Upper lobe of right lung (tissue), 1 donor: ENCODE data around the gene TPX2. TPM values are rescaled to one million over a fixed set of nuclear protein-coding genes. Genes with fewer than 3 reads are reported as not detected.

Experiments used
- ATAC-seq: fragments of 200-7000 bp; cut with Tn5 transposase; one replicate; pipeline ENCODE4 v1.9.1; 2020; ENCODE audit warnings: mild to moderate bottlenecking, moderate library complexity
- DNase-seq: peaks from one replicate; pipeline ENCODE4 v3.0.0-alpha.2; 2020
- H3K27ac ChIP-seq: fragments of 200-600 bp; one replicate; pipeline ENCODE4 v1.8.0; 2022
- H3K27me3 ChIP-seq: fragments of 200-600 bp; one replicate; pipeline ENCODE4 v1.8.0; 2022; ENCODE audit warnings: mild to moderate bottlenecking
- H3K36me3 ChIP-seq: fragments of 200-600 bp; one replicate; pipeline ENCODE4 v1.8.0; 2022
- H3K4me1 ChIP-seq: fragments of 200-600 bp; one replicate; pipeline ENCODE4 v1.8.0; 2022
- H3K4me3 ChIP-seq: fragments of 200-600 bp; one replicate; pipeline ENCODE4 v1.8.0; 2022; ENCODE audit warnings: mild to moderate bottlenecking
- H3K9me3 ChIP-seq: fragments of 200-600 bp; one replicate; pipeline ENCODE4 v1.8.0; 2022
- CTCF ChIP-seq: fragments of 200-600 bp; IDR thresholded peaks from one replicate; pipeline ENCODE4 v1.8.0; 2022; ENCODE audit warnings: antibody characterized with exemption
- intact Hi-C: fragments of 100-400 bp; cut with DNase I; formaldehyde crosslinking; loops from one replicate; pipeline ENCODE4 v1.11.0; 2022
- total RNA-seq: library from RNA; stranded (reverse); fragmentation: NEBNext Ultra II Directional; extraction: Animal tissue kit (Norgen Biotek cat#: 25700); gene quantifications from one replicate; pipeline ENCODE4 v1.2.1, GENCODE V29; 2021
- donor health status: DM: no; HTN: yes; CAD: no; lungs with severe emphysema.

Gene TPX2
- total RNA-seq, 1 donor from 2014 or later, result 1.6 TPM

- Histone ChIP-seq H3K4me1 (peaks cover 58% of the 10 kb centered on the region), H3K27ac (peak overlapping the region; percentile 63), H3K36me3 (peaks cover 28% of the 10 kb centered on the region), H3K27me3 (no peaks in the 10 kb centered on the region), H3K4me3 (no peak overlapping the region), H3K9me3 (no peaks in the 10 kb centered on the region)
- TF ChIP-seq CTCF, result no peak
- intact Hi-C loops, result no loop called here
- ATAC-seq (no peak), DNase-seq (no peak)
Measured at GRCh38 chr20:31693987-31694661, 45.0 kb upstream of the TPX2 start.

GRCh38 chr20:31694842-31695593, 44.1 kb upstream of the TPX2 start:
- peaks cover 67% of the 10 kb centered on the region for H3K4me1 ChIP-seq
- no peak for DNase-seq
- H3K27me3 ChIP-seq, result no peaks in the 10 kb centered on the region
- no peak for TF ChIP-seq CTCF
- H3K27ac ChIP-seq, result peak overlapping the region; percentile 63
- no peak overlapping the region for H3K4me3 ChIP-seq
- H3K9me3 ChIP-seq, result no peaks in the 10 kb centered on the region
- intact Hi-C loops, result no loop called here
- no peak for ATAC-seq
- H3K36me3 ChIP-seq, result peaks cover 28% of the 10 kb centered on the region

GRCh38 chr20:31695849-31696804, 43.0 kb upstream of the TPX2 start:
- peak overlapping the region; percentile 65 for H3K27ac ChIP-seq
- H3K4me3 ChIP-seq, result no peak overlapping the region
- TF ChIP-seq CTCF, result no peak
- no peaks in the 10 kb centered on the region for H3K9me3 ChIP-seq
- peak; percentile 80 for ATAC-seq
- H3K36me3 ChIP-seq, result peaks cover 22% of the 10 kb centered on the region
- peaks cover 78% of the 10 kb centered on the region for H3K4me1 ChIP-seq
- no peaks in the 10 kb centered on the region for H3K27me3 ChIP-seq
- no peak for DNase-seq
- intact Hi-C loops, result no loop called here

- DNase-seq (no peak), ATAC-seq (no peak)
- Histone ChIP-seq H3K27me3 (no peaks in the 10 kb centered on the region), H3K9me3 (no peaks in the 10 kb centered on the region), H3K27ac (peak overlapping the region; percentile 78), H3K4me3 (no peak overlapping the region), H3K36me3 (peaks cover 27% of the 10 kb centered on the region), H3K4me1 (peaks cover 84% of the 10 kb centered on the region)
- intact Hi-C loops, result no loop called here
- no peak for TF ChIP-seq CTCF
Measured at GRCh38 chr20:31698243-31698802, 40.8 kb upstream of the TPX2 start.
